GM12878 (cell line): ENCODE data around the gene AEN. TPM values are rescaled to one million over a fixed set of nuclear protein-coding genes. Genes with fewer than 3 reads are reported as not detected.

Experiments
- ATAC-seq: fragments of 200-7000 bp; cut with Tn5 transposase; 3 replicates; pipeline ENCODE4 v1.9.1; 2020; ENCODE audit warnings: mild to moderate bottlenecking, moderate library complexity
- BruUV-seq: library from RNA; stranded (reverse); fragments of 400-500 nt; replicated peaks from 2 replicates; lab custom pipeline; 2021; lab: Mats Ljungman, UMichigan
- CTCF ChIA-PET: fragments of 300-600 bp; sonication (Branson Sonifier 250); formaldehyde crosslinking; extraction: SDS; loops from one replicate; lab custom pipeline; 2021; ENCODE audit warnings: inconsistent platforms; lab: Yijun Ruan, JAX
- POLR2A ChIA-PET: fragments of 350-600 bp; formaldehyde crosslinking; extraction: SDS; loops from one replicate; lab custom pipeline; 2021; ENCODE audit warnings: inconsistent platforms; lab: Charles Lee
- RAD21 ChIA-PET: fragments of 300-600 bp; sonication (Branson Sonifier 250); formaldehyde crosslinking; loops from one replicate; lab custom pipeline; 2023; ENCODE audit warnings: antibody characterized with exemption; ENCODE audit not compliant: unreplicated experiment; lab: Charles Lee
- SMC1A ChIA-PET: fragments of 300-600 bp; sonication (Branson Sonifier 250); formaldehyde crosslinking; loops from one replicate; lab custom pipeline; 2023; ENCODE audit not compliant: unreplicated experiment, uncharacterized antibody; lab: Charles Lee
- DNase-seq: peaks from one replicate; pipeline ENCODE4 v3.0.0-alpha.2; 2011; ENCODE audit warnings: low read depth, low spot score
- FAIRE-seq: peaks from 3 replicates; lab custom pipeline; 2011; peaks lifted over from hg19 to GRCh38; lab: Jason Lieb, UNC
- H2AFZ ChIP-seq: 2 replicates; pipeline ENCODE4 v1.6.0; 2011; ENCODE audit warnings: low read depth, low read length, control low read depth; ENCODE audit not compliant: control insufficient read depth
- H3K27ac ChIP-seq: 2 replicates; pipeline ENCODE4 v1.5.1; 2011; ENCODE audit warnings: control low read depth; ENCODE audit not compliant: control insufficient read depth, insufficient read depth
- H3K27me3 ChIP-seq, 2 experiments: replicated peaks in 1 of 2; 2 replicates each; pipeline versions ENCODE4 v1.6.0 to v1.6.1; 2011; ENCODE audit warnings: low read length in 1 of 2; ENCODE audit not compliant: control insufficient read depth in 2 of 2, insufficient read depth in 2 of 2
- H3K36me3 ChIP-seq, 2 experiments: 2 replicates each; pipeline ENCODE4 v1.5.1; 2011; ENCODE audit warnings: low read length in 1 of 2; ENCODE audit not compliant: control insufficient read depth in 2 of 2, insufficient read depth in 2 of 2
- H3K4me1 ChIP-seq: 2 replicates; pipeline ENCODE4 v1.6.1; 2011; ENCODE audit warnings: mild to moderate bottlenecking, low read length, moderate library complexity, mixed read lengths; ENCODE audit not compliant: control insufficient read depth, insufficient read depth
- H3K4me2 ChIP-seq: 2 replicates; pipeline ENCODE4 v1.6.0; 2011; ENCODE audit warnings: control low read depth; ENCODE audit not compliant: control insufficient read depth, insufficient read depth
- H3K4me3 ChIP-seq: fragments of 200-600 bp; sonication (generic); 2 replicates; pipeline ENCODE4 v1.5.1; 2016
- H3K79me2 ChIP-seq: 2 replicates; pipeline ENCODE4 v1.6.0; 2011; ENCODE audit warnings: low read length; ENCODE audit not compliant: control insufficient read depth, insufficient read depth
- H3K9ac ChIP-seq: 2 replicates; pipeline ENCODE4 v1.8.0; 2011; ENCODE audit warnings: low read length, control low read depth, mixed read lengths; ENCODE audit not compliant: control insufficient read depth, insufficient read depth
- H3K9me3 ChIP-seq: replicated peaks from 3 replicates; pipeline ENCODE4 v1.5.1; 2011; ENCODE audit warnings: mild to moderate bottlenecking, low read length; ENCODE audit not compliant: control insufficient read depth, insufficient read depth
- H4K20me1 ChIP-seq: 2 replicates; pipeline ENCODE4 v1.6.0; 2011; ENCODE audit not compliant: control insufficient read depth, insufficient read depth
- BMI1 ChIP-seq: fragments of 450-650 bp; IDR thresholded peaks from 2 replicates; pipeline ENCODE4 v1.6.1; 2016; ENCODE audit warnings: mild to moderate bottlenecking, moderate library complexity, borderline replicate concordance
- FOXM1 ChIP-seq: IDR thresholded peaks from 2 replicates; pipeline ENCODE4 v1.6.1; 2012; ENCODE audit warnings: low read depth, mild to moderate bottlenecking, inconsistent platforms, low read length, moderate library complexity
- GABPA ChIP-seq: IDR thresholded peaks from 2 replicates; pipeline ENCODE4 v1.6.1; 2014; ENCODE audit warnings: antibody characterized with exemption, low read depth, mild to moderate bottlenecking, inconsistent platforms
- IKZF1 ChIP-seq: fragments of 450-650 bp; conservative IDR thresholded peaks from 2 replicates; pipeline ENCODE4 v1.6.1; 2017; ENCODE audit warnings: antibody characterized with exemption, mild to moderate bottlenecking
- KDM1A ChIP-seq: fragments of 200-600 bp; sonication (generic); IDR thresholded peaks from 2 replicates; pipeline ENCODE4 v1.6.1; 2016; ENCODE audit warnings: borderline replicate concordance
- MAX ChIP-seq: IDR thresholded peaks from 2 replicates; pipeline ENCODE4 v1.6.1; 2012; ENCODE audit warnings: low read depth, low read length, improper control_type of control experiment
- MEF2A ChIP-seq: IDR thresholded peaks from 2 replicates; pipeline ENCODE4 v1.6.1; 2011; ENCODE audit warnings: low read depth, mild to moderate bottlenecking, low read length, moderate library complexity; ENCODE audit not compliant: insufficient read depth
- MXI1 ChIP-seq: fragments of 150-350 bp; IDR thresholded peaks from 2 replicates; pipeline ENCODE4 v1.6.1; 2011; ENCODE audit warnings: low read depth, mild to moderate bottlenecking, inconsistent platforms, low read length, improper control_type of control experiment
- NFYB ChIP-seq: IDR thresholded peaks from 2 replicates; pipeline ENCODE4 v1.6.1; 2011; ENCODE audit warnings: low read depth, mild to moderate bottlenecking, low read length, improper control_type of control experiment, moderate library complexity; ENCODE audit not compliant: insufficient read depth
- NRF1 ChIP-seq: conservative IDR thresholded peaks from 2 replicates; pipeline ENCODE4 v1.6.1; 2011; ENCODE audit warnings: mild to moderate bottlenecking, low read depth, low read length, improper control_type of control experiment
- POLR2A ChIP-seq: IDR thresholded peaks from 2 replicates; pipeline ENCODE4 v1.6.1; 2011; ENCODE audit warnings: low read depth, mild to moderate bottlenecking, low read length
- POLR2AphosphoS5 ChIP-seq: IDR thresholded peaks from 2 replicates; pipeline ENCODE4 v1.6.1; 2011; ENCODE audit warnings: mild to moderate bottlenecking, low read length, inconsistent platforms
- REST ChIP-seq: IDR thresholded peaks from 2 replicates; pipeline ENCODE4 v1.6.1; 2012; ENCODE audit warnings: mild to moderate bottlenecking, low read depth, low read length
- RUNX3 ChIP-seq: IDR thresholded peaks from 2 replicates; pipeline ENCODE4 v1.6.1; 2012; ENCODE audit warnings: low read length, inconsistent platforms
- YY1 ChIP-seq: IDR thresholded peaks from 2 replicates; pipeline ENCODE4 v1.6.1; 2011; ENCODE audit warnings: low read depth, mild to moderate bottlenecking, low read length
- ZNF217 ChIP-seq: fragments of 450-650 bp; IDR thresholded peaks from 2 replicates; pipeline ENCODE4 v1.6.1; 2017; ENCODE audit warnings: antibody characterized with exemption, mild to moderate bottlenecking
- ZNF24 ChIP-seq: fragments of 450-650 bp; IDR thresholded peaks from 2 replicates; pipeline ENCODE4 v1.6.1; 2017; ENCODE audit warnings: antibody characterized with exemption, mild to moderate bottlenecking
- ZNF274 ChIP-seq: IDR thresholded peaks from one replicate; pipeline ENCODE4 v1.8.0; 2011; ENCODE audit not compliant: insufficient read length, insufficient read depth
- WGBS: methylation state at CpG from one replicate; pipeline ENCODE4 v1.1.6; 2016; ENCODE audit warnings: low lambda C conversion rate; ENCODE audit not compliant: insufficient replicate concordance, insufficient coverage; ENCODE audit errors: missing lambda C conversion rate; 5-methylcytosine and 5-hydroxymethylcytosine counted together
- in situ Hi-C: fragments of 300-500 bp; cut with MboI; formaldehyde crosslinking; loops from 9 replicates; pipeline ENCODE4 v1.14.3; 2018; ENCODE audit warnings: mixed read lengths
- intact Hi-C: fragments of 100-400 bp; cut with micrococcal nuclease; formaldehyde crosslinking; loops from one replicate; pipeline ENCODE4 v1.14.2; 2022; ENCODE audit not compliant: unreplicated experiment
- polyA plus RNA-seq, 11 experiments: library from polyadenylated mRNA; depleted of rRNA in 4 of 11; unstranded in 6 of 11; stranded (reverse) in 5 of 11; fragments of >200 nt; fragmentation: Nextera tagmentation in 4 of 11; fragmentation: Illumina TruSeq in 1 of 11; extraction: Ambion mirVana in 4 of 11; extraction: Trizol in 1 of 11; gene quantifications; 1 replicate in 1 of 11; 2 replicates in 10 of 11; pipeline versions ENCODE4 v1.2.1 to v1.2.3, GENCODE V29; 2011 to 2016; ENCODE audit warnings: inconsistent platforms in 2 of 11, missing spikeins in 2 of 11, low read depth in 1 of 11
- total RNA-seq, 4 experiments: library from RNA; depleted of rRNA in 3 of 4; stranded (reverse); fragments of >200 nt in 3 of 4; fragmentation: Illumina TruSeq in 1 of 4; extraction: Trizol in 1 of 4; gene quantifications; 2 replicates each; pipeline versions ENCODE4 v1.2.1 to v1.2.3, GENCODE V29; 2013 to 2021

AEN gene
- total and polyA plus RNA-seq, 10 of the 15 experiments (the other 5 are each of a cell fraction or from before 2014, with no cell fraction given), result 11.7 to 81.2 (median 53.7) TPM

GRCh38 chr15:88617031-88617722, 4.0 kb upstream of the AEN start:
- no peak overlapping the region for H3K27ac ChIP-seq
- ATAC-seq, result no peak
- BruUV-seq, result no TSS peak
- no peak for FAIRE-seq
- CTCF ChIA-PET, result interaction anchor here (1.0 to 3.5 kb wide), 2 partner anchors 21 to 147 kb away, joined by 6 to 14 read pairs; partner anchors contain the start of gene ISG20
- H3K9ac ChIP-seq, result no peak overlapping the region
- peaks cover 29% of the 10 kb centered on the region for H3K4me1 ChIP-seq
- no peak overlapping the region for H3K4me3 ChIP-seq
- H3K27me3 ChIP-seq, result no peaks in the 10 kb centered on the region
- POLR2A ChIA-PET, result no interaction called here
- TF ChIP-seq ZNF24 (no peak), NFYB (no peak), IKZF1 (no peak), MAX (no peak), ZNF217 (no peak), POLR2A (no peak), MXI1 (no peak), MEF2A (no peak), NRF1 (no peak), POLR2AphosphoS5 (no peak), RUNX3 (no peak), BMI1 (no peak), GABPA (no peak), ZNF274 (no peak), REST (no peak), FOXM1 (no peak), YY1 (no peak), KDM1A (no peak)
- in situ Hi-C loops (no loop called here), intact Hi-C loops (no loop called here)
- no peaks in the 10 kb centered on the region for H3K9me3 ChIP-seq
- peaks cover 11% of the 10 kb centered on the region for H3K79me2 ChIP-seq
- SMC1A ChIA-PET, result interaction anchor here (1.6 kb wide), 1 partner anchor 139 kb away, joined by 4 read pairs; no protein-coding TSS in a partner anchor
- H3K36me3 ChIP-seq, result no peaks in the 10 kb centered on the region
- H3K4me2 ChIP-seq, result no peak overlapping the region
- no peaks in the 10 kb centered on the region for H4K20me1 ChIP-seq
- WGBS, result 74% methylated on average over 10 of the region's 10 CpGs
- H2AFZ ChIP-seq, result no peak overlapping the region
- RAD21 ChIA-PET, result no interaction called here
- no peak for DNase-seq
